Liver (tissue), 3 donors: ENCODE measurements around the gene IGF2BP2.

Source experiments
- CTCF ChIP-seq: fragments of 150-350 bp; IDR thresholded peaks from 2 replicates; pipeline ENCODE4 v1.5.1; 2017; ENCODE audit warnings: improper control_type of control experiment, low read depth, low read length; ENCODE audit not compliant: missing input control
- HNF4G ChIP-seq: IDR thresholded peaks from 2 replicates; pipeline ENCODE4 v1.6.1; 2016; ENCODE audit warnings: antibody characterized with exemption
- JUND ChIP-seq, 2 donors: IDR thresholded peaks; 2 replicates each; pipeline ENCODE4 v1.6.1; 2016; ENCODE audit warnings: antibody characterized with exemption in 2 of 2
- REST ChIP-seq: IDR thresholded peaks from 2 replicates; pipeline ENCODE4 v1.6.1; 2016; ENCODE audit warnings: antibody characterized with exemption, mild to moderate bottlenecking
- TAF1 ChIP-seq: conservative IDR thresholded peaks from 2 replicates; pipeline ENCODE4 v1.6.1; 2016; ENCODE audit warnings: antibody characterized with exemption, mild to moderate bottlenecking
- donor health status: healthy.
- donor health status: healthy.

GRCh38 chr3:185661772-185662171 is 163.1 kb downstream of the IGF2BP2 start:
- TF ChIP-seq REST (no peak), CTCF (no peak), JUND (IDR thresholded peaks at IDR 0.05) (no peak), TAF1 (no peak), HNF4G (no peak)
